ENCODE data around the gene LVRN. TPM values are rescaled to one million over a fixed set of nuclear protein-coding genes. Genes with fewer than 3 reads are reported as not detected.

LVRN gene
- total RNA-seq, 1 experiment from 2014 or later = 1.9 TPM

GRCh38 chr5:116076496-116076895, 114.2 kb downstream of the LVRN start:
- no peaks in the 10 kb centered on the region for H3K27me3 ChIP-seq (ENCODE audit: insufficient read depth, low read length)
- no peak overlapping the region for H2AFZ ChIP-seq (ENCODE audit: low read depth, low read length, poor library complexity, severe bottlenecking)
- intact Hi-C loops (cut with micrococcal nuclease) = no loop called here
- peaks cover 0 to 9% of the 10 kb centered on the region in 2 experiments; a peak in 1 of 4 replicates for H3K36me3 ChIP-seq (ENCODE audit: control insufficient read depth in 1 of 2, insufficient read depth in 2 of 2, low read length in 2 of 2)
- no peaks in the 10 kb centered on the region for H4K20me1 ChIP-seq (ENCODE audit: insufficient read depth)
- no peaks in the 10 kb centered on the region for H3K9me3 ChIP-seq (ENCODE audit: control insufficient read depth in 1 of 2, insufficient read depth in 1 of 2, low read depth in 1 of 2, low read length in 2 of 2)
- ATAC-seq = peak; percentile 29; the same call in 1 of the 2 replicates
- H3K9me2 ChIP-seq (ENCODE audit: insufficient read depth) = no peaks in the 10 kb centered on the region
- no peak overlapping the region for H3K9ac ChIP-seq (ENCODE audit: low read length)
- TF ChIP-seq SP1 (IDR thresholded peaks at IDR 0.05; ENCODE audit: low read depth) = no peak
- TF ChIP-seq ELF1 (IDR thresholded peaks at IDR 0.05; ENCODE audit: borderline replicate concordance, low read depth) = no peak
- TF ChIP-seq SRF (IDR thresholded peaks at IDR 0.05; ENCODE audit: low read depth) = no peak
- no peak for TF ChIP-seq ZFX (IDR thresholded peaks at IDR 0.05)
- TF ChIP-seq, protein P1, sequence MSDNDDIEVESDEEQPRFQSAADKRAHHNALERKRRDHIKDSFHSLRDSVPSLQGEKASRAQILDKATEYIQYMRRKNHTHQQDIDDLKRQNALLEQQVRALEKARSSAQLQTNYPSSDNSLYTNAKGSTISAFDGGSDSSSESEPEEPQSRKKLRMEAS (IDR thresholded peaks at IDR 0.05) = no peak
- TF ChIP-seq EZH2phosphoT487 (IDR thresholded peaks at IDR 0.05; ENCODE audit: borderline replicate concordance) = no peak
- TF ChIP-seq ZBTB33 (IDR thresholded peaks at IDR 0.05; ENCODE audit: extremely low read depth, insufficient replicate concordance, low read length) = no peak
- TF ChIP-seq, protein P2, sequence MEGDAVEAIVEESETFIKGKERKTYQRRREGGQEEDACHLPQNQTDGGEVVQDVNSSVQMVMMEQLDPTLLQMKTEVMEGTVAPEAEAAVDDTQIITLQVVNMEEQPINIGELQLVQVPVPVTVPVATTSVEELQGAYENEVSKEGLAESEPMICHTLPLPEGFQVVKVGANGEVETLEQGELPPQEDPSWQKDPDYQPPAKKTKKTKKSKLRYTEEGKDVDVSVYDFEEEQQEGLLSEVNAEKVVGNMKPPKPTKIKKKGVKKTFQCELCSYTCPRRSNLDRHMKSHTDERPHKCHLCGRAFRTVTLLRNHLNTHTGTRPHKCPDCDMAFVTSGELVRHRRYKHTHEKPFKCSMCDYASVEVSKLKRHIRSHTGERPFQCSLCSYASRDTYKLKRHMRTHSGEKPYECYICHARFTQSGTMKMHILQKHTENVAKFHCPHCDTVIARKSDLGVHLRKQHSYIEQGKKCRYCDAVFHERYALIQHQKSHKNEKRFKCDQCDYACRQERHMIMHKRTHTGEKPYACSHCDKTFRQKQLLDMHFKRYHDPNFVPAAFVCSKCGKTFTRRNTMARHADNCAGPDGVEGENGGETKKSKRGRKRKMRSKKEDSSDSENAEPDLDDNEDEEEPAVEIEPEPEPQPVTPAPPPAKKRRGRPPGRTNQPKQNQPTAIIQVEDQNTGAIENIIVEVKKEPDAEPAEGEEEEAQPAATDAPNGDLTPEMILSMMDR (IDR thresholded peaks at IDR 0.05 in 2 of 3, conservative IDR thresholded peaks at IDR 0.05 in 1 of 3; ENCODE audit: borderline replicate concordance in 1 of 3, insufficient read depth in 1 of 3, low read depth in 2 of 3, low read length in 2 of 3) = no peak
- no peak for TF ChIP-seq REST (IDR thresholded peaks at IDR 0.05; ENCODE audit: low read depth)
- no peak for TF ChIP-seq YY1 (IDR thresholded peaks at IDR 0.05; ENCODE audit: extremely low read depth, insufficient replicate concordance, low read depth, low read length)
- TF ChIP-seq POLR2A (IDR thresholded peaks at IDR 0.05; ENCODE audit: borderline replicate concordance, extremely low read depth, insufficient read depth, insufficient read length) = no peak
- no peak for TF ChIP-seq CBX3 (IDR thresholded peaks at IDR 0.05; ENCODE audit: low read depth)
- no peak for TF ChIP-seq EGR1 (IDR thresholded peaks at IDR 0.05; ENCODE audit: low read depth)
- no peak for TF ChIP-seq POLR2AphosphoS5 (IDR thresholded peaks at IDR 0.05; ENCODE audit: low read depth, low read length)
- peaks cover 0 to 15% of the 10 kb centered on the region in 2 experiments; a peak in 2 of 4 replicates for H3K4me1 ChIP-seq (ENCODE audit: control insufficient read depth in 1 of 2, insufficient read depth in 2 of 2, low read length in 2 of 2)
- no peak for DNase-seq (ENCODE audit: low read depth, low spot score)
- H3K4me2 ChIP-seq (ENCODE audit: low read length) = no peak overlapping the region
- H3K27ac ChIP-seq (ENCODE audit: low read depth, low read length) = no peak overlapping the region
- H3K79me2 ChIP-seq (ENCODE audit: insufficient read depth, low read length) = no peaks in the 10 kb centered on the region
- BruUV-seq (replicated peaks) = no TSS peak
- H3K4me3 ChIP-seq (replicated peaks in 1 of 2; ENCODE audit: low read depth in 1 of 2, low read length in 2 of 2) = no peak overlapping the region
- ChIA-PET CTCF (interaction anchor here (1.5 kb wide), 1 partner anchor 9 kb away, joined by 6 read pairs; no protein-coding TSS in a partner anchor), POLR2A (interaction anchor here (1.0 to 1.4 kb wide), 2 partner anchors 10 to 153 kb away, joined by 3 to 4 read pairs; no protein-coding TSS in a partner anchor), RAD21 (ENCODE audit: low non-redundant PET in 1 of 2, low total read pairs in 2 of 2, uncharacterized antibody in 2 of 2, unreplicated experiment in 2 of 2) (no interaction called here)

All from HCT116 (cell line).